Measurements from ENCODE around the gene CCDC149.

Gene CCDC149

GRCh38 chr4:24878636-24879016, 34.2 kb downstream of the CCDC149 start:
- no peak for DNase-seq (ENCODE audit: low read depth)

GRCh38 chr4:24877868-24878635, 34.8 kb downstream of the CCDC149 start:
- no peak for DNase-seq (ENCODE audit: low read depth)

GRCh38 chr4:24876431-24876830, 36.4 kb downstream of the CCDC149 start:
- no peak for DNase-seq (ENCODE audit: low read depth)

- no peak for DNase-seq (ENCODE audit: low read depth)
These were observed 40.1 kb downstream of the CCDC149 start for GRCh38 chr4:24872720-24873119.

- DNase-seq (ENCODE audit: low read depth), result no peak
These were observed 41.6 kb downstream of the CCDC149 start for GRCh38 chr4:24871210-24871609.

GRCh38 chr4:24867766-24868296, 45.0 kb downstream of the CCDC149 start:
- DNase-seq (ENCODE audit: low read depth), result no peak

- no peak for DNase-seq (ENCODE audit: low read depth)
These were observed 45.6 kb downstream of the CCDC149 start for GRCh38 chr4:24867251-24867650.

- no peak for DNase-seq (ENCODE audit: low read depth)
These were observed 47.4 kb downstream of the CCDC149 start for GRCh38 chr4:24865401-24865800.

GRCh38 chr4:24863799-24864198, 49.0 kb downstream of the CCDC149 start:
- no peak for DNase-seq (ENCODE audit: low read depth)

- DNase-seq (ENCODE audit: low read depth), result no peak
These were observed 50.6 kb downstream of the CCDC149 start for GRCh38 chr4:24862073-24862751.

GRCh38 chr4:24858550-24858949, 54.3 kb downstream of the CCDC149 start:
- DNase-seq (ENCODE audit: low read depth), result no peak

- DNase-seq (ENCODE audit: low read depth), result no peak
These were observed 54.8 kb downstream of the CCDC149 start for GRCh38 chr4:24858026-24858425.

GRCh38 chr4:24856586-24856985, 56.3 kb downstream of the CCDC149 start:
- DNase-seq (ENCODE audit: low read depth), result no peak

- DNase-seq (ENCODE audit: low read depth), result no peak
These were observed 57.1 kb downstream of the CCDC149 start for GRCh38 chr4:24855741-24856140.

- DNase-seq (ENCODE audit: low read depth), result no peak
These were observed 59.7 kb downstream of the CCDC149 start for GRCh38 chr4:24853142-24853541.

GRCh38 chr4:24850674-24851073, 62.2 kb downstream of the CCDC149 start:
- DNase-seq (ENCODE audit: low read depth), result no peak

GRCh38 chr4:24849756-24850155, 63.1 kb downstream of the CCDC149 start:
- DNase-seq (ENCODE audit: low read depth), result no peak

GRCh38 chr4:24849351-24849750, 63.5 kb downstream of the CCDC149 start:
- DNase-seq (ENCODE audit: low read depth), result no peak

GRCh38 chr4:24846716-24847115, 66.1 kb downstream of the CCDC149 start:
- no peak for DNase-seq (ENCODE audit: low read depth)

- DNase-seq (ENCODE audit: low read depth), result no peak
These were observed 66.9 kb downstream of the CCDC149 start for GRCh38 chr4:24845902-24846301.

- DNase-seq (ENCODE audit: low read depth), result no peak
These were observed 67.7 kb downstream of the CCDC149 start for GRCh38 chr4:24845132-24845531.

GRCh38 chr4:24843096-24843495, 69.7 kb downstream of the CCDC149 start:
- DNase-seq (ENCODE audit: low read depth), result no peak

- DNase-seq (ENCODE audit: low read depth), result no peak
These were observed 70.5 kb downstream of the CCDC149 start for GRCh38 chr4:24842356-24842755.

All from activated T-cell treated with anti-CD3 and anti-CD28 coated beads for 48 hours (primary cell).